ENCODE measurements around the gene ADAM19.

The ADAM19 gene

GRCh38 chr5:157468293-157468965 lies 107.1 kb downstream of the ADAM19 start:
- Histone ChIP-seq H3K9ac (ENCODE audit: low read length) (no peak overlapping the region), H3K36me3 (ENCODE audit: insufficient read depth, low read length) (peaks cover 28% of the 10 kb centered on the region), H3K27me3 (ENCODE audit: control insufficient read depth in 1 of 2, insufficient read depth in 2 of 2, low read length in 2 of 2) (no peaks in the 10 kb centered on the region), H3K4me3 (ENCODE audit: low read depth in 1 of 2, low read length in 2 of 2) (no peak overlapping the region), H3K27ac (ENCODE audit: low read depth, low read length) (no peak overlapping the region), H3K4me1 (ENCODE audit: insufficient read depth, low read length) (peaks cover 40% of the 10 kb centered on the region), H3K9me3 (ENCODE audit: low read length) (no peaks in the 10 kb centered on the region)

GRCh38 chr5:157464519-157465171 lies 110.9 kb downstream of the ADAM19 start:
- peaks cover 37% of the 10 kb centered on the region for H3K4me1 ChIP-seq (ENCODE audit: insufficient read depth, low read length)
- peaks cover 8% of the 10 kb centered on the region for H3K36me3 ChIP-seq (ENCODE audit: insufficient read depth, low read length)
- no peaks in the 10 kb centered on the region for H3K9me3 ChIP-seq (ENCODE audit: low read length)
- H3K27me3 ChIP-seq (ENCODE audit: control insufficient read depth in 1 of 2, insufficient read depth in 2 of 2, low read length in 2 of 2) = no peaks in the 10 kb centered on the region
- peak overlapping the region; percentile 35 for H3K27ac ChIP-seq (ENCODE audit: low read depth, low read length)
- H3K4me3 ChIP-seq (ENCODE audit: low read depth in 1 of 2, low read length in 2 of 2) = no peak overlapping the region
- no peak overlapping the region for H3K9ac ChIP-seq (ENCODE audit: low read length)

GRCh38 chr5:157463621-157464518 lies 111.7 kb downstream of the ADAM19 start:
- Histone ChIP-seq H3K27ac (ENCODE audit: low read depth, low read length) (peak overlapping the region; percentile 46), H3K27me3 (ENCODE audit: control insufficient read depth in 1 of 2, insufficient read depth in 2 of 2, low read length in 2 of 2) (no peaks in the 10 kb centered on the region), H3K4me1 (ENCODE audit: insufficient read depth, low read length) (peaks cover 43% of the 10 kb centered on the region), H3K36me3 (ENCODE audit: insufficient read depth, low read length) (peaks cover 8% of the 10 kb centered on the region), H3K9ac (ENCODE audit: low read length) (no peak overlapping the region), H3K4me3 (ENCODE audit: low read depth in 1 of 2, low read length in 2 of 2) (no peak overlapping the region), H3K9me3 (ENCODE audit: low read length) (no peaks in the 10 kb centered on the region)

DNA sequence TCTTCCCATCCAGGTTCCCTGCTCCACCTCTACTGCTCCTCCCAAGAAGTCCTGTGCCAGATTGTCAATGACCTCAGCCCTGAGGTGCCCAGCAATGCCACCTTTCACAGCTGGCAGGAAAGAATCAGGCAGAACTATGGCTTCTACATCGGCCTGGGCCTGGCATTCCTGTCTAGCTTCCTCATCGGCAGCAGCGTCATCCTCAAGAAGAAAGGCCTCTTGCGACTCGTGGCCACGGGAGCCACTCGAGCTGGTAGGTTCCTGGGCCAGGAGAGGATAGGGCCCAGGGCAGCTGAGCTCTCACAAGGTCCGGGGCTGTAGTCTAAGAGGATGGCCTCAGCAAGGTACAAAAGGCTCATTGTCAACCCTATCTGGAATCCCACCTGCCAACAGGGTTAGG lies 112.5 kb downstream of the ADAM19 start:
- H3K27me3 ChIP-seq (ENCODE audit: control insufficient read depth in 1 of 2, insufficient read depth in 2 of 2, low read length in 2 of 2) = no peaks in the 10 kb centered on the region

DNA sequence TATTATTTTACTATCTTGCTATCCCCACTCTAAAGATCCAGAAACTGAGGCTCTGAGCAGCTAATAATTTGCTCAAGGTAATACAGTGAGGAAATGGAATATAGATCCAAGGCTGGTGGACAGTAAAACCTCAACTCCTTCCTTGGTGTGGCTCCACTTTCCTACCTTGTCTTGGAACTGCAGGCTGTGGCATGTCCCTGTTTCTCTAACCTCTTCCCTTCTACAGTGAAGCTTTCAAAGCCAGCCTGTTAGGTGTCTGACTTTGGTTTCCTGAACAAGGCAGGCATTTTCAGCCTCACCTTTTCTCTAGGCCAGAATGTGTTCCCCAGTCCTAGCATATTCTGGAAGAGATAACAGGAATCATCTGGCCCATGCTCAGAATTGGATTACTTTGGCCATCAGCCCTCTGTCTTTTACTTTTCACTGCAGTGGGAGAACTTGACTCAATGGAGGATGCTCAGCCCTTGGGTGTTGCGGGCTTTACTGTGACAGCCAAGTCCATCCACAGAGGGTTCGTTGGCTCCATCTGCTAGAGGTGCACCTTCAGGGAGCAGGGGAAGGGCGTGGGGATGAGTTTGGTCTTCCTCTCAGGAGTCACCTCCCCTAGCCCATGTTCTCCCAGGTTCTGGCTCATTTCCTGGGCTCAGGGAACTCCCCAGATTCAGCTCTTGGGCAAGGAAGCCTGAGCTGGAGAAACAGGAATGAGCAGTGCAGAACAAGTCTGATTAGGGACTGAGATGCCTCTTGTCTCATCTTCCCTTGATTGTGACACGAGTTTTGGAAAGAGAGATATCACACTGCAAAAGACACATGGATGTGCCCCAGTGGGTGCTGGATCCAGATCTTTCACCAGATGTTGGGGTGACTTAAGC lies 114.4 kb downstream of the ADAM19 start:
- H3K4me1 ChIP-seq (ENCODE audit: insufficient read depth, low read length) = peaks cover 50% of the 10 kb centered on the region
- peaks cover 1% of the 10 kb centered on the region for H3K36me3 ChIP-seq (ENCODE audit: insufficient read depth, low read length)
- H3K27ac ChIP-seq (ENCODE audit: low read depth, low read length) = peak overlapping the region; percentile 60
- no peaks in the 10 kb centered on the region for H3K9me3 ChIP-seq (ENCODE audit: low read length)
- H3K4me3 ChIP-seq (ENCODE audit: low read depth in 1 of 2, low read length in 2 of 2) = peak overlapping the region; percentile 47 to 49
- H3K27me3 ChIP-seq (ENCODE audit: control insufficient read depth in 1 of 2, insufficient read depth in 2 of 2, low read length in 2 of 2) = no peaks in the 10 kb centered on the region
- peak overlapping the region; percentile 52 for H3K9ac ChIP-seq (ENCODE audit: low read length)

More for the DNA sequence above, 112.5 kb downstream of the ADAM19 start:
- H3K4me3 ChIP-seq (ENCODE audit: low read depth in 1 of 2, low read length in 2 of 2) = no peak overlapping the region
- no peak overlapping the region for H3K9ac ChIP-seq (ENCODE audit: low read length)
- H3K27ac ChIP-seq (ENCODE audit: low read depth, low read length) = peak overlapping the region; percentile 46
- H3K9me3 ChIP-seq (ENCODE audit: low read length) = no peaks in the 10 kb centered on the region
- H3K4me1 ChIP-seq (ENCODE audit: insufficient read depth, low read length) = peaks cover 49% of the 10 kb centered on the region
- H3K36me3 ChIP-seq (ENCODE audit: insufficient read depth, low read length) = peaks cover 8% of the 10 kb centered on the region

- Histone ChIP-seq H3K4me3 (ENCODE audit: low read depth in 1 of 2, low read length in 2 of 2) (peak within 1 kb of the TSS; percentile 47 to 49), H3K9me3 (ENCODE audit: low read length) (no peaks in the 10 kb centered on the region), H3K9ac (ENCODE audit: low read length) (peak within 1 kb of the TSS; percentile 52)
Observed at GRCh38 chr5:157459715-157460599, 115.6 kb downstream of the ADAM19 start, which contains the start of gene NIPAL4. TSS of gene NIPAL4 (plus strand) at chr5:157460213. CDS start at chr5:157460321, 108 bp downstream.

GRCh38 chr5:157458835-157459234 lies 116.7 kb downstream of the ADAM19 start:
- Histone ChIP-seq H3K27ac (ENCODE audit: low read depth, low read length) (no peak overlapping the region), H3K9me3 (ENCODE audit: low read length) (no peaks in the 10 kb centered on the region), H3K27me3 (ENCODE audit: control insufficient read depth in 1 of 2, insufficient read depth in 2 of 2, low read length in 2 of 2) (no peaks in the 10 kb centered on the region), H3K4me3 (ENCODE audit: low read depth in 1 of 2, low read length in 2 of 2) (no peak overlapping the region), H3K4me1 (ENCODE audit: insufficient read depth, low read length) (peaks cover 38% of the 10 kb centered on the region), H3K36me3 (ENCODE audit: insufficient read depth, low read length) (no peaks in the 10 kb centered on the region), H3K9ac (ENCODE audit: low read length) (no peak overlapping the region)

More at GRCh38 chr5:157459715-157460599, 115.6 kb downstream of the ADAM19 start, which contains the start of gene NIPAL4:
- Histone ChIP-seq H3K36me3 (ENCODE audit: insufficient read depth, low read length) (no peaks in the 10 kb centered on the region), H3K27ac (ENCODE audit: low read depth, low read length) (peak within 1 kb of the TSS; percentile 60), H3K27me3 (ENCODE audit: control insufficient read depth in 1 of 2, insufficient read depth in 2 of 2, low read length in 2 of 2) (no peaks in the 10 kb centered on the region), H3K4me1 (ENCODE audit: insufficient read depth, low read length) (peaks cover 49% of the 10 kb centered on the region)

GRCh38 chr5:157457391-157457790 lies 118.2 kb downstream of the ADAM19 start:
- H3K9ac ChIP-seq (ENCODE audit: low read length) = no peak overlapping the region
- peaks cover 33% of the 10 kb centered on the region for H3K4me1 ChIP-seq (ENCODE audit: insufficient read depth, low read length)
- no peaks in the 10 kb centered on the region for H3K36me3 ChIP-seq (ENCODE audit: insufficient read depth, low read length)
- H3K27ac ChIP-seq (ENCODE audit: low read depth, low read length) = no peak overlapping the region
- no peak overlapping the region for H3K4me3 ChIP-seq (ENCODE audit: low read depth in 1 of 2, low read length in 2 of 2)
- no peaks in the 10 kb centered on the region for H3K27me3 ChIP-seq (ENCODE audit: control insufficient read depth in 1 of 2, insufficient read depth in 2 of 2, low read length in 2 of 2)
- H3K9me3 ChIP-seq (ENCODE audit: low read length) = no peaks in the 10 kb centered on the region

GRCh38 chr5:157456301-157456700 lies 119.3 kb downstream of the ADAM19 start:
- no peaks in the 10 kb centered on the region for H3K36me3 ChIP-seq (ENCODE audit: insufficient read depth, low read length)
- H3K4me1 ChIP-seq (ENCODE audit: insufficient read depth, low read length) = peaks cover 25% of the 10 kb centered on the region
- no peak overlapping the region for H3K9ac ChIP-seq (ENCODE audit: low read length)
- H3K4me3 ChIP-seq (ENCODE audit: low read depth in 1 of 2, low read length in 2 of 2) = no peak overlapping the region
- no peaks in the 10 kb centered on the region for H3K27me3 ChIP-seq (ENCODE audit: control insufficient read depth in 1 of 2, insufficient read depth in 2 of 2, low read length in 2 of 2)
- no peak overlapping the region for H3K27ac ChIP-seq (ENCODE audit: low read depth, low read length)
- no peaks in the 10 kb centered on the region for H3K9me3 ChIP-seq (ENCODE audit: low read length)

- no peak overlapping the region for H3K9ac ChIP-seq (ENCODE audit: low read length)
- no peaks in the 10 kb centered on the region for H3K36me3 ChIP-seq (ENCODE audit: insufficient read depth, low read length)
- H3K27me3 ChIP-seq (ENCODE audit: control insufficient read depth in 1 of 2, insufficient read depth in 2 of 2, low read length in 2 of 2) = no peaks in the 10 kb centered on the region
- peaks cover 16% of the 10 kb centered on the region for H3K4me1 ChIP-seq (ENCODE audit: insufficient read depth, low read length)
- no peak overlapping the region for H3K27ac ChIP-seq (ENCODE audit: low read depth, low read length)
- no peaks in the 10 kb centered on the region for H3K9me3 ChIP-seq (ENCODE audit: low read length)
- no peak overlapping the region for H3K4me3 ChIP-seq (ENCODE audit: low read depth in 1 of 2, low read length in 2 of 2)
Observed at GRCh38 chr5:157455057-157455456, 120.5 kb downstream of the ADAM19 start.
